GM19043 (cell line): ENCODE measurements around the gene ITIH3.

Experiments
- ATAC-seq: cut with Tn5 transposase; IDR thresholded peaks from one replicate; pipeline ENCODE4 v1.9.1; 2021; ENCODE audit warnings: low read depth; ENCODE audit not compliant: unreplicated experiment

ITIH3 gene

GRCh38 chr3:52792961-52793695, 1.5 kb upstream of the ITIH3 start:
- no peak for ATAC-seq

- ATAC-seq = no peak
Observed at GRCh38 chr3:52793702-52794611, 639 bp upstream of the ITIH3 start.

- no peak for ATAC-seq
Observed at GRCh38 chr3:52795298-52795900, 803 bp downstream of the ITIH3 start.

DNA sequence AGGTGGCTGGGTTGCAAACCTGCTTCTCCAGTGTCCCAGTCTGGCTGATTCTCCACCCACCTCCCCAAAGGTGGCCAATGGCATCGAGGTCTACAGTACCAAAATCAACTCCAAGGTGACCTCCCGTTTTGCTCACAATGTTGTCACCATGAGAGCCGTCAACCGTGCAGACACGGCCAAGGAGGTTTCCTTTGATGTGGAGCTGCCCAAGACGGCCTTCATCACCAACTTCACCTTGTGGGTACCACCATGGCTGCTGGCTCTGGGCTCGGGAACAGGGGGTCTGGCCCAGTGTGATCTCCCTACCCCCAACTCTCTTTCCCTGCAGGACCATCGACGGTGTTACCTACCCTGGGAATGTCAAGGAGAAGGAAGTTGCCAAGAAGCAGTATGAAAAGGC, 1.8 kb downstream of the ITIH3 start:
- no peak for ATAC-seq

GRCh38 chr3:52798376-52798977, 3.9 kb downstream of the ITIH3 start:
- ATAC-seq = no peak

DNA sequence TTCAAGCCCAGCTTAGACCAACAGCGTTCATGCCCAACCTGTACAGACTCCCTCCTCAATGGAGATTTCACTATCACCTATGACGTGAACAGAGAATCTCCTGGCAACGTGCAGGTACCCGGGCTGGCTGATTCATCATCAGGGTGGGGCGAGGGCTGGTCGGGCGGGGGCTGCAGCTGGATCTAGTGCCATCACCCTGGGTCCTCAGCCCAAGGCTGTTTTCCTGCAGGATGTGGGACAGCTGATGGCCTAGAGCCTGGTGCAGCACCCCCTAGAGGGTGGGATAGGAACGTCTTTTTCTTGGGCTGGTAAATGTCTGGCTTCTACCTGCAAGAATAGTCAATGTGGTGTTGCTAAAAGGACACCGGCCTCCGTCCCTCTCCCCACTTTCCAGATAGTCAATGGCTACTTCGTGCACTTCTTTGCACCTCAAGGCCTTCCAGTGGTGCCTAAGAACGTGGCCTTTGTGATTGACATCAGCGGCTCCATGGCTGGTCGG, 4.4 kb downstream of the ITIH3 start:
- no peak for ATAC-seq

DNA sequence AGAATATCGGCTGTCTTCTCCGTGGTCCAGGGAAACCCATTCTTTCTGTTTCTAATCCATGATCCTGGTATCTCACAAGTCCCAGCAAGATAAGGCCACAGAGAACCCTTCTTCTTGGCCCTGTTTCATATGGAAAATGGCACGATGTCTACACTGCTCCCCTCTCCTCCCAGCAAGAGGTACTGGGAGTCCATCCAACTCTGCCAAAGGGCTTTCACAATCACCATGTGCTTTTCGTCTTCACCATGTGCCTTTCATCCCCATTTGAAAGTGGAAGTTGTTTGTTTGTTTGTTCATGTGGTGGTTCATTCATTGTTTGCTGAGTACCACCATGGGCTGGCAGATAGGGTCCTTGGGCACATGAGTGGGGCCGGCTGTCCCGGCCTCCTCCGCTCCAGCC, 5.5 kb downstream of the ITIH3 start:
- ATAC-seq = no peak

DNA sequence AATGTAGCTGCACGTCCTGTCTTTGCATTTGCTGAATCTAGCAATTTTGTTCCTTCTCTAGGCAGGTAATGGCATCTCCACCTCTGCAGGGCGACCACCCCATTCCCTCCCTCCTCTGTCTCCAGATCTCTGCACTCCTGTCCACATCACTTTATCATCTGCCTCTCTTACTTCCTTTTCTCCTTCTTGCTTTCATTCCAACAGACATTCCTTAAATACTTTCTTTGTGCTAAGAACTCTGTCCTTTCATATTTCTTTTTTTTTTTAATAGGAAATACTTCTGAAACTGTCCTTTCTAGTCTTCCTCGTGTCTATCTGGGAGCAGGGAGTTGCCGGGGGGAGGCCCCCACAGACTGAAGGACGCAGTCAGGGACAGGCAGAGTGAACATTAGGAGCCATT, 7.2 kb downstream of the ITIH3 start:
- no peak for ATAC-seq

DNA sequence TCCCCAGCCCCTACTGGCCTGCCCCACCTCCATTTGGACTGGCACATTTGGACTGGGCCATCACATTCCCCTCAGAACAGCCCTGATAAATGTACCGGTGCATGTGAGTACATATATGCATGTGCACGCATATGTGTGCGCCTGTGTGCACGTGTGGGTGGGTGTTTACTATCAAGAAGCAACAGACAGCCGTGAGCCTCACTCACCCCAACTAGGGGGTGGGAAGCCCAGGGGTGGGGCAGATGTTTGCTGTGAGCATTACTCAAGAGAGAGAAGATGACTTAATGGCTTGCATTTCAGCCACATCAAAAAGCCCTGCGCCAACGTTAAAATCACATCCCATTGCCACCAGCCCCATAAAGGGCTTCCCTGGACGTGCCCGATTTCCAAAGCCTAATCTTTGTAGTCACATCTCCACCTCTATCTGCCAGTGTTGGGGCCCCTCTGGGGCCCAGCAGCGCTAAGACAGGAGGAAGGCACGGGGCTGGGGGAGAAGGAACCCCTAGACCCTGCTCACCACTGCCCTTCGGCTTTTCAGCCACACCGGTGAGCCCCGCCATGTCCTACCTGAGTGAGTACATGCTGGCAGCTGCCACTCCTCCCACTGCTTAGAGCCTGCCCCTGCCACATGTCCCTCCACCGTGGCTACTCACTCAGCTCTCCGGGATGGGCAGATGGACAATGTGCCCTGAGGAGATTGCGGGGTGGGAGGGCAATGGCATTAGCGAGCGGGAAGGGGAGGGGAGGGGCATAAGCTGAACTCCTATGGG, 10.9 kb downstream of the ITIH3 start:
- no peak for ATAC-seq

- ATAC-seq = no peak
Observed at GRCh38 chr3:52809149-52809548, 14.6 kb downstream of the ITIH3 start.

DNA sequence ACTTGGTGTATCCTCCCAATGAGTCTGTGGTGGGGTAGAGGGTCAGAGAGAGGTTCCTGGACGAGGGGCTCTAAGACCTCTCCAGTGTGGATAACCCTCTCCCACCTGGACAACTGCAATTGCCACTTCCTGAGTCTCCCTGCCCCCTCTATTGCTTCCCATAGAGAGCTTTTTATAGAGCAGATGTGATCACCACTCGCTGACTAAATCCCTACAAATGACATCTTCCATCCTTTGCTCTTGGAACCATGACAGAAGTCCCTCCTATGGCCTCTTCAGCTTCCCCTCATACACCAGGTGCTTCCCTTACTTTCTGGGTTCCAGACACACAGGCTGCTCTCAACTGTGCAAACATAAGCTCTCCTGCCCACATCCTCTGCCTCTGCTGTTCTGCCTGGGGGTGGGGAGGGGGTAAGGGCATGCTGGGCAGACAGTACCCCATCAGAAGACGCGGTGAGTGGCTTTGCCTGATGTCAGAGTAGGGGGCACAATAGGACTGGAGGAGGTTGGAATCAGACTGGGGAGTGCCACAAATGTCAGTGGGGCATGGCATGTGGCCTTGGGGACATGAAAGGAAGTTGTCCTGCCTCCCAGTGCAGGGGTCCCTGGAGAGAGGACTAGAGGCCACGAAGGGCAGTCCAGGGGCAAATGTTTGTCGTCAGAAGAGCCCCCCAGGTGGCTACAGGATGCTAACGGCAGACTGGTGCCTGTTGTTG, 15.2 kb downstream of the ITIH3 start:
- ATAC-seq = no peak

DNA sequence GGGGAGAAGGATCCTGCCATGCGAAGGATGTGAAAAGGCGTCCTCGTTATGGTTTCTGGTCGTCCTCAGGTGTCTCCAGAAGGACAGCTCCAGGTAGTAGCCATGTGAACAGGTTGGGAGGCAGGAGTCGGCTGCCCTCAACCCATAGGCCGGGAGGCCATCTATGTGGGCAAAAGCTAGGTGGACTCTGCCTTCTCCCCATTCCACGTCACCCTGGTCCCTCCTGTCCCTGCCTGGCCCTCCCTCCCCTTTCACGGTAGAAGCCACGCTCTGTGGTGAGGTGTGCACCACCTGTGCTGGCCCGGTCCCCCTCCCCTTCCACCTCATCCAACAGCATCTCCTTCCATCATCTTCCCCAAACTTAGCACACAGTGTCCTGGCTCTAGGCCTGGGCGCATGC, 16.3 kb downstream of the ITIH3 start:
- no peak for ATAC-seq

DNA sequence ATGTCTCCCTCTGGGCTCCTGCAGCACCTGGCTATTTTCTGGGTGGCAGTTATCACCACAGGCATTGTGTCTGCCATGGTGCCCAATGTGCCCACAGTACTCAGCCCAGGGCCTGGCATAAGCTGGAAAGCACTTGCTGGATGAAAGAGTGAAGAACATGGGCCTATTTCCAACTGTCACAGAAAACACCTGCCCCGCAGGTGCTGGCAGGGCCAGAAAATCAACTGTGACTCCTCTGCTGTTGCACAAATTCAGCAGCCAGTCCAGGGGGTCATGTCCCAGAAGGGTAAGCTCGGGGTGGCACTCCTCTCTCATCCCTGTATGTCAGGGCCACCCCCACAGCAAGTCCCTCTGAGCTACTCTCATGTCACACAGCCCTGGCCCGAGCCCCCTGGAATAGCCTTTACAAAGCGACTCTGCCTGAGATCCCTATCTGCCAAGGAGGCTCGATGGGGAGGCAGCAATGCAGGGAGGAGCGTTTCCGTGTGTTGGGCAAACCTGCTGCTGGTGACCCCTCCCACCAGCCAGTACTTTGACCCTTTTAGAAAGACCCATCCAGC, 16.9 kb downstream of the ITIH3 start:
- no peak for ATAC-seq

DNA sequence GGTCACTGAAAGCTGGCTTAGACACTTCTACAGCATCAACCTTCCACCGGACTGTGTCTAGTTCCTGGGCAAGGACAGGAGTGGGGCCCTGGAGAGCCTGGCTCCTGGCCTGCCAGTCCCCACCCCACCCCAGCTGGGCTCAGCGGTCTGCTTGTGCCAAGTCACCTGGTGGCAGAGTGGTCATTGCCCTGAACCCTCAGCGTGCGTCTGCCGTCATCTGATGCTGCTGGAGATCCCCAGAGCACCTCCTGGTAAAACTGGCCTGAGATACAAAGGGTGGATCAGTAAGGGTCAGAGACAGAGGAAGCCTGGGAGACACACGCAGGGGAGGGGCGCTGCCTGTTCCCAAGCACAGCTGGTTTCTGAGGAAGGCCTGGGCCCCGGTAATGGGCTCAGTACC, 19.2 kb downstream of the ITIH3 start:
- no peak for ATAC-seq

- ATAC-seq = no peak
Observed at GRCh38 chr3:52816199-52816598, 21.6 kb downstream of the ITIH3 start.

DNA sequence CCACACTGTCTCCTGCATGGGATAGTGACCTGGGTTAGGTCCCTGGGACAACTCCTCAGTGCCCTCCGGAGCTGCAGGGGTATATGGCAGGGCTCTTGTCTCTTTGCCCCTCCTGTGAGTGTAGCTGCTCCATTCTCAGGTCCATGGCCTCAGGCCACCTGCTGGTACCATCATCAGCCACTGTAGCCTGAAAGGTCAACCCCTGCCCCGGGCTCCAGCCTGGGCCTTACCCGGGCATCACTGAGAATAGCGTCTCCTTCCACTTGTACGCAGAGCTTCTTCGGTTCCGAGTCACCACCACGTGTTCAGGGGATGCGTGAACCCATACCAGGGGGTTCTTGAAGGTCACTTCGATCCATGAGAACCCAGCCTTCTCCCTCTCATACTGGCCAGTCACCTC, 22.1 kb downstream of the ITIH3 start:
- no peak for ATAC-seq

GRCh38 chr3:52817221-52817620, 22.6 kb downstream of the ITIH3 start:
- ATAC-seq = no peak

DNA sequence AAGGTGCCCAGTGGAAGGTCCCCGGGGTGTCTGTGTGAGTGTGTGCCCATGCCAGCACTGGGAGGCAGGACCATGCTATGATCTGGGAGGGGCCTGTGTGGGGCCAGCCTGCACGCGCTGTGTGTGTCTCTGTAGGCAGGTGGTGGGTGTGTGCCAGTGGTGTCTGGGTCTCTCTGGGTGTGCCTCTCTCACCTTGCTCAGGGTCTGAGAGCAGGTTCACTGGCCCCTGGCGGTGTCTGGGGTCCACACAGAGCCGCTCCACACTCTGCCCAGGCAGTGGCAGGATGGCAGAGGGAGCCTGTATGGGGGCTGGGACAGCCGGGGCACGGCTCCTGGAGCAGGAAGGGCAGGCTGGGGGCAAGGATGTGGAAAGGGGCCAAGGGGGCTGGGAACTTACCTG, 23.3 kb downstream of the ITIH3 start:
- no peak for ATAC-seq

- no peak for ATAC-seq
Observed at GRCh38 chr3:52819936-52820335, 25.3 kb downstream of the ITIH3 start.
